ENCODE results near the gene AHCTF1.

The AHCTF1 gene

DNA sequence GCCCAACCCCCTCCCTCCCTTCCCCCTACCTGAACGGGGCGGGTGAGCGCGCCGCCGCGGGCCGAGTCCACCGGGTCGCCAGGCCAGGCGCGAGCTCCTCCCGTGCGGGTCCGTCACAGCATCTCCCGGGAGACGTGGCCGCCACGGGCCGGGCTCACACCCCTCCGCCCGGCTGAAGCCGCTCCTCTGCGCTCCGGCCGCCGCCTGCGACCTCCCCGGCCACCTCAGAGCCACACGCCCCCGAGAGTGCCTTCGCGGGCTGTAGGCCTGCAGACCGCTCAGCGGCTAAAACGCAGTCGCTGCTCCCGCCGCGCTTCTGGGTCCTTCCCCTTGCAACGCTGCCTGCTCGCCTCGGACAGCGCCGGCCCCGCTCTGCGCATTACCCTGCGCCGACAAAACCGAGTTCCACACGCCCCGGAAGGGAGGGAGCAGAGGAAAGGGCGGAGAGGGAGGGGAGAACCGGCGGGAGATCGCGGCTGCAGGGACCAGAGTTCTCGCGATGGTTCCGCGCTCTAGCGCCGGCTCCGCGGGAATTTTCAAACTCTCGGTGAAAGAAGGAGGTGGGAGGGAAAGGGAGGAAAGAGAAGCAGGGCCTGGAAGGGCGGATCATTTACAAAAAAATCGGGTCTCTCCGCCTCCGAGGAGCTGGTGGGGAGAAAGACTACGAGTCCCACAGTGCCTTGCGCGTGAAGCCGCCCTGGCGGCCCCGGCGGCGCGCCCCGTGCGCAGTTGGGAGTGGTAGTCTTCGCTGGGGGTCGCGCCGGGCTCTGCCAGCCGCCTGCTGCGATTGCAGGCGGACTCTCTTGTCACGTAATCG is at the start of gene AHCTF1:
Gene AHCTF1, minus strand, starts transcription at position 400 of the 817 bp plus-strand sequence. CDS start 13,578 bp downstream, outside the sequence.
- peak; percentile 91 for DNase-seq (ENCODE audit: low read depth, low spot score)

- no peak for DNase-seq (ENCODE audit: low read depth, low spot score)
Observed at GRCh38 chr1:246978785-246979184, 47.0 kb upstream of the AHCTF1 start.

DNA sequence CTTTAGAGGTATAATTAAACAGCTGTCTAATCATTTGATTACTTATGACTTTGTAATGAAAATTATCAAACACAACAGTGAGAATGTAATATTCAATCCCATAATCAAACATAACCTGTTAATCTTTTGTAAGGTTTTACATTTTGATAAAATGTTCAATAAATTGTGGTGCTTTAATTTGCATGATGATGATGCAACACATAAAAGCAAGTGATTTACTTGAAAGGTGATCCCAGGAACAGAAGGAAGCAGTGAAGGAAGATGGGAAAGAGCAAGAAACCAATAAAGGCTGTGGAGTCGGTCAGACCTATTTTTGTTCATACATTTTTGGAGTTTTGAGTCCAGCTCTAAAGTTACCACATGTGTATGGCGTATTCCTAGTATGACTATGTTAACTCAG is 46.5 kb upstream of the AHCTF1 start:
- no peak for DNase-seq (ENCODE audit: low read depth, low spot score)

DNA sequence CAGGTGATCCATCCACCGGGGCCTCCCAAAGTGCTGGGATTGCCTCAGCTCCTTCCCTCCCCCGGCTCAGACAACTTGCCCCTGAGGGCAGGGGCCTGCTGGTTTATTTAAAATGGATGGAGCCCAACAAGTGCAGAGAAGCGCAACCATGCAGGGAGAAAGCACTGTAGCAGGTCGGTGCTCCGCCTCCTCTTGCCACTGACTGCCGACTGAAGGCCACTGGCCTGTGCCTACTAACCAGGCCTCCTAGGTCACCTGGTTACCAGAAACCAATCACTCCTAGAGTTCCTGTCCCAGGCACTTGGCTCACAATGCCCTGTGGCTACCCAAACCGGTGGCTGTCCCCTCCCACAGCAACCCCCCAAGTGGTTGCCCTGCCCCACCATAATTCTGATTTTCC is 40.2 kb upstream of the AHCTF1 start:
- DNase-seq (ENCODE audit: low read depth, low spot score): no peak

GRCh38 chr1:246971090-246971721 is 39.5 kb upstream of the AHCTF1 start:
- peak; percentile 28 for DNase-seq (ENCODE audit: low read depth, low spot score)

DNA sequence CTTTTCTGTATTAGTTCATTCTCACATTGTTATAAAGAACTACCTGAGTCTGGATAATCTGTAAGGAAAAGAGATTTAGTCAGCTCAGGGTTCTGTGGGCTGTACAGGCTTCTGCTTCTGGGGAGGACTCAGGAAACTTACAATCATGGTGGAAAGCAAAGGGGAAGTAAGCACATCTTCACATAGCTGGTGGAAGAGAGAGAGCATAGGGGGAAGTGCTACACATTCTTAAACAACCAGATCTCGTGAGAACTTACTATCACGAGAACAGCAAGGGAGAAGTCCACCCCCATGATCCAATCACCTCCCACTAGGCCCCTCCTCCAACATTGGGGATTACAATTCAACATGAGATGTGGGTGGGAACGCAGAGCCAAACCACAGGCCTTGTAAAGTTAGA is 37.9 kb upstream of the AHCTF1 start:
- DNase-seq (ENCODE audit: low read depth, low spot score): no peak

- DNase-seq (ENCODE audit: low read depth, low spot score): no peak
Observed at GRCh38 chr1:246966502-246966901, 34.8 kb upstream of the AHCTF1 start.

DNA sequence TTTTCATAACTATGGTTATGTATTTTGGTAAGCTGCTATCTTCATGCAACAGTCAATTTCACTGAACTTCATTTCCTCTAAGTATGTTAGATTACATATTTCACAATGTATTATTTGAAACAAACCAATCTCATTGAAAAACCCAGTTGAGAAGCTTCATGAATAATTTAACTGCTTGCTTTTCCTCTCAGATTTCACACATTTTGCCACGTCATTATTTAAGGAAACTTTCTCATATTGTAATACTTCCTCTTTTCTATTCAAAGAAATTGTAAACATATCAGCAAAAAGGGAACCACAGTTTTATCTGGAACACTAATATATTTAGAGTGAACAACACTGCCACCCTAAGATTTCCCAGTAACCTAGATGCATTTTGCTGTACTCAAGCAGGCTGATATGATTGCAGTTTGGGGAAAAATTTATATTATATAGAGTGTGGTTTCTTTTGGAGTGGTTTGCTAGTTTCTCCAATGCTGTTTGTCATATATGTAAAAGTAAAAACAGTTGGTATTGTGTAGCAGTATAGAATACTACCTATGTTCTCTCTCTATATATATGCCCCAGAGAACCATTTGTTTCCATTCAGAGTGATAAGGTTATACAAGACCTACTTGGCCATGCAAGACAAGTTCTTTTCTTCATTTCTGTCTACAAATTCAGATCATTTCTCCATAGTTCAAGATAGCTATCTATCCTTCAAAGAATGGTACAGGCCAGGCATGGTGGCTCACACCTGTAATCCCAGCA is 28.4 kb upstream of the AHCTF1 start:
- DNase-seq (ENCODE audit: low read depth, low spot score): no peak

GRCh38 chr1:246954126-246954525 is 22.4 kb upstream of the AHCTF1 start:
- DNase-seq (ENCODE audit: low read depth, low spot score): no peak

GRCh38 chr1:246951413-246951812 is 19.7 kb upstream of the AHCTF1 start:
- no peak for DNase-seq (ENCODE audit: low read depth, low spot score)

- DNase-seq (ENCODE audit: low read depth, low spot score): no peak
Observed at GRCh38 chr1:246949956-246950355, 18.2 kb upstream of the AHCTF1 start.

GRCh38 chr1:246947255-246947654 is 15.5 kb upstream of the AHCTF1 start:
- DNase-seq (ENCODE audit: low read depth, low spot score): no peak

GRCh38 chr1:246946366-246946765 is 14.6 kb upstream of the AHCTF1 start:
- DNase-seq (ENCODE audit: low read depth, low spot score): no peak

DNA sequence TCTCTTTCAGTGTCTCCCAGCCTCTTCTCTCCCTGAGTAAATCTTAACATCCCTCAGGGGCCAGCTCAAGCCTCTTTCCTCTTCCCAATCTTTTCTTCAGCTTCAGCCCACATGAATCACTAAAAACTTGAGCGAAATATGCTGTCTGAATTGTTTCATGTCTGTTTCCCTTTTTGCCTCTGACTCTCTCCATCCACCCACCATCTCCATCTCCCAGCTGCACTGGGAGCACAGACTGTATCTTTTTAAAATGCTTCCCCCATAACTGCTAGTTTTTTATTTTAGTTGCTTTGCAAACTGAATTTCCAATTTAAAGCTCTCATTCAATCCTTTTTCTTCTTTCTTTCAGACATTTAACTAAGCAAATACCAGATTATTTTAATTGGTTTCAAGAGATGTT is 3.0 kb upstream of the AHCTF1 start:
- no peak for DNase-seq (ENCODE audit: low read depth, low spot score)

DNA sequence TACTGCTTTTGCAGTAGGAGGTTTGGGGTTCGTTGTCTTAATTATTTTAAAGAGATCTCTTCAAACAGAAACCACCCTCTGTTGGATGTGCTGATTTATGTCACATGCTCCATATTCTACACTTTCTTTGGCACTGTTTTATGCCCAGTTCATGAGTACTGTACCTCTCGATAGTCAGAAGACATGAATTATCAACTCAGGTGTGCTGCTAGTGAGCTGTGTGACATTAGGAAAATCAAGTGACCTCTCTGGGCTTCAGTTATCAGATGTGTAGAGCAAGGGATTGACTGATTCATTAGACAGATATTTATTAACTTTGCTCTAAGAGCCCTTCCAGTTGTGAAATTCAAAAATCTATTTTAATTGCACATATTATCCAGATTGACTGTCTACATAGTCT is 2.1 kb upstream of the AHCTF1 start:
- no peak for DNase-seq (ENCODE audit: low read depth, low spot score)

GRCh38 chr1:246932366-246932700 is 585 bp upstream of the AHCTF1 start:
- no peak for DNase-seq (ENCODE audit: low read depth, low spot score)

DNA sequence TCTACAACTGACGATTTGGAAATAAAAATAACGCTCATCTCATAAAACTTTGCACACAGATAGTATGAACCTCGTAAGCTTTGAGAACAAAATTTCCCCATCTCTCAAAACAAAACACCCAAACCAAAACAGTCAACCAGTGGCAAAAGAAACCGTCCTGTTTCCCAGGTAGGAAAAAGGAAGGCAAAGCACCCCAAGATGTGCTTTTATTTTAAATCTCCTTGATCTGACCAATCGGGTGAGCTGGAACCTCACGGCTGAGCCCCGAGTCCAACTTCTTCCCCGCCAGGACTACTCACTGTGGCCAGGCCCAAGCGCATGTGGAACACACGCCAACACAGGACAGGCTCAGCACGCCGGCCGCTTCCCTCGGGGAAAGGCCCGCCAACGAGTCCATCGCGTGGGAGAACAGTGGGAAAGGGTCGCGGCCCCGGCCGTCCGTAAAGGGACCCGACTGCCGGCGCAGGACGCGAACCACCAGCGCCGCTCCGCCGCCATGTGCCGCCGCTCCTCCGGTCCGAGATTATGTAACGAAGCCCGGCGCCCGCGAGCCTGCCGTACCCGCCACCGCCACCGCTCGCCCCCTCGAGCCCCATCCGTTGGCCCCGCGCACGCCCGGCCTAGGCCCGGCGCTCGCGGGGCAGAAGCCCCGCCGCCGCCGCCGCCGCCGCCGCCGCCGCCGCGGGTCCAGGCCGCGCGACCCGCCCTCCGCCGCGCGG is 759 bp downstream of the AHCTF1 start:
- no peak for DNase-seq (ENCODE audit: low read depth, low spot score)

GRCh38 chr1:246925997-246926626 is 5.6 kb downstream of the AHCTF1 start:
- DNase-seq (ENCODE audit: low read depth, low spot score): no peak

DNA sequence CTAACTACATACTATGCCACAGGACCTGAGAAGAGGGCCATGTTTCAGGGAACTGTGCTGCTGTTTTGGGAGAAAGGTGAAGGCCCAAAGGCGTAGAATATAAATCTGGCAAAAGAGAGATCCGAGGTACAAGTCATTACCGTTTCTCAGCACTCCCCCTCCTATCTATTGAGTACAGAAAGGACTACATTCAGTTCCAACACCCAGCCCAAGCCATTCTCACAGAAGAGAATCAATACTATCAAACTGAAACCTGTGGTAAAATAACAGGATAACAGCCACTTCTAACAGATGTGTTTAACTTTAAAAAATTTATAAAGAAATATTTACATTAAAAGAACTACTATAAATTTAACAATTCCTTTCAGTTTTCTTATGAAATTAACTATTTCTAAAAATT is 7.8 kb downstream of the AHCTF1 start:
- no peak for DNase-seq (ENCODE audit: low read depth, low spot score)

DNA sequence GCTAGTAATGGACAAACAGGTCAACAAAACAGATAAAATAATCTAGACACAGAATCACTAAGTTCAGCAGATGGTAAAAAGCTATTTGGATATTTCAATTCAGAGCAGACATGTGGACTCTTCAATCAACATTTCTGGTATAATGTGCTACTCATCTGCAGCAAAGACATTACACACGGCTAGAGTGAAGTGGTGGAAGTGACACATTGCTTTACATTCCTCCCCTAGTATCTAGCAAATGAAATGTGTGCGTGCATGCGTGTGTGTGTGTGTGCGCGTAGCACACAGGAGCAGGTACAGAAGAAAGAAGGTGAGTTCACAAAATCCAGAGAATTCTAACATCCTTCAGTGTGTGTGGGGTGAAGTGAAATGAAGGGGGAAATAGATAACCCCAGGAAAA is 8.3 kb downstream of the AHCTF1 start:
- DNase-seq (ENCODE audit: low read depth, low spot score): no peak

DNA sequence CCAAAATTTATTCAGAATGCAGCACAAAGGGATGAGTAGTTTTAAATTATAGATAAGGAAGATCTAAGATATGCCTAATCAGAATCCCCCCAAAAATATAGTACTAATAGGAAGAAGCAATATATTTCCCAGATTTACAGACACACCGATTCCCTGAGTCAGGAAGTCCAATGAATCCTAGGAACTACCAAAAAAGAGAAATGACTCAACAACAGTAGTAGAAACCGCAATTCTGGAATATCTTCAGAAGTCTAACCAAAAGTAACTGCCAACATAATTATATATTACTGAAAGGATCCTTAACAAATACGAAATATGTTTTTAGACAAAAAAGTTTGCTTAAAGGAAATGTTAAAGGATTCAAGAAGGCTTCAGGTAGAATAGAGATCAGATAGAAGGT is 10.3 kb downstream of the AHCTF1 start:
- DNase-seq (ENCODE audit: low read depth, low spot score): no peak

GRCh38 chr1:246919902-246920301 is 11.8 kb downstream of the AHCTF1 start:
- no peak for DNase-seq (ENCODE audit: low read depth, low spot score)

Data from iPS DF 19.7 (cell line).